Smooth muscle cell (in vitro differentiated cells): ENCODE data around the gene NUDT8. TPM values are rescaled to one million over a fixed set of nuclear protein-coding genes. Genes with fewer than 3 reads are reported as not detected.

Source experiments
- DNase-seq: peaks from one replicate; lab custom pipeline; 2025; ENCODE audit not compliant: unreplicated experiment; lab: John Stamatoyannopoulos, UW
- H2AFZ ChIP-seq: fragments of 200-600 bp; sonication (generic); 2 replicates; pipeline ENCODE4 v1.6.0; 2016; ENCODE audit warnings: antibody characterized with exemption, low read depth, mild to moderate bottlenecking
- H3F3A ChIP-seq: fragments of 200-600 bp; sonication (generic); 2 replicates; pipeline ENCODE4 v1.6.0; 2017; ENCODE audit warnings: antibody characterized with exemption, low read depth
- H3K27ac ChIP-seq: fragments of 200-600 bp; sonication (generic); 2 replicates; pipeline ENCODE4 v1.5.1; 2016; ENCODE audit warnings: low read depth, mild to moderate bottlenecking
- H3K27me3 ChIP-seq: fragments of 200-600 bp; sonication (generic); 2 replicates; pipeline ENCODE4 v1.6.1; 2016; ENCODE audit warnings: low read depth, mild to moderate bottlenecking
- H3K36me3 ChIP-seq: fragments of 200-600 bp; sonication (generic); 2 replicates; pipeline ENCODE4 v1.5.1; 2016; ENCODE audit warnings: low read depth
- H3K4me1 ChIP-seq: fragments of 200-600 bp; sonication (generic); 2 replicates; pipeline ENCODE4 v1.5.1; 2016; ENCODE audit warnings: low read depth
- H3K4me2 ChIP-seq: fragments of 200-600 bp; sonication (generic); 2 replicates; pipeline ENCODE4 v1.6.0; 2016; ENCODE audit warnings: mild to moderate bottlenecking
- H3K4me3 ChIP-seq: fragments of 200-600 bp; sonication (generic); 2 replicates; pipeline ENCODE4 v1.5.1; 2016; ENCODE audit warnings: mild to moderate bottlenecking
- H3K79me2 ChIP-seq: fragments of 200-600 bp; sonication (generic); 2 replicates; pipeline ENCODE4 v1.6.0; 2016; ENCODE audit warnings: low read depth, mild to moderate bottlenecking
- H3K9ac ChIP-seq: fragments of 200-600 bp; sonication (generic); 2 replicates; pipeline ENCODE4 v1.6.0; 2016; ENCODE audit warnings: low read depth
- H3K9me3 ChIP-seq: fragments of 200-600 bp; sonication (generic); replicated peaks from 2 replicates; pipeline ENCODE4 v1.5.1; 2016; ENCODE audit warnings: low read depth
- H4K20me1 ChIP-seq: fragments of 200-600 bp; sonication (generic); 2 replicates; pipeline ENCODE4 v1.6.0; 2016; ENCODE audit warnings: low read depth
- CTCF ChIP-seq: fragments of 200-600 bp; sonication (generic); IDR thresholded peaks from 2 replicates; pipeline ENCODE4 v1.5.1; 2017; ENCODE audit warnings: borderline replicate concordance, mild to moderate bottlenecking, antibody characterized with exemption; ENCODE audit not compliant: insufficient read depth, poor library complexity, severe bottlenecking
- WGBS: methylation state at CpG from one replicate; pipeline ENCODE4 v1.1.7; 2016; ENCODE audit warnings: low lambda C conversion rate; 5-methylcytosine and 5-hydroxymethylcytosine counted together
- polyA plus RNA-seq: library from polyadenylated mRNA; unstranded; fragments of >200 nt; fragmentation: Nextera tagmentation; extraction: Ambion mirVana; gene quantifications from 2 replicates; pipeline ENCODE4 v1.2.1, GENCODE V29; 2016
- total RNA-seq: library from RNA; depleted of rRNA; stranded (reverse); fragments of >200 nt; gene quantifications from 2 replicates; pipeline ENCODE4 v1.2.3, GENCODE V29; 2014

Gene NUDT8
- total and polyA plus RNA-seq, 2 experiments from 2014 or later, result 0.67 to 15.6 TPM

- H2AFZ ChIP-seq, result no peak overlapping the region
- H3F3A ChIP-seq, result peaks cover 18% of the 10 kb centered on the region
- peaks cover 10% of the 10 kb centered on the region for H3K4me1 ChIP-seq
- no peaks in the 10 kb centered on the region for H3K27me3 ChIP-seq
- H4K20me1 ChIP-seq, result peaks cover 29% of the 10 kb centered on the region
- H3K9ac ChIP-seq, result no peak overlapping the region
- H3K4me3 ChIP-seq, result no peak overlapping the region
- no peaks in the 10 kb centered on the region for H3K9me3 ChIP-seq
- no peak for TF ChIP-seq CTCF
- 98% methylated on average over 5 of the region's 5 CpGs for WGBS
- no peak overlapping the region for H3K4me2 ChIP-seq
- DNase-seq, result no peak
- no peaks in the 10 kb centered on the region for H3K36me3 ChIP-seq
- H3K27ac ChIP-seq, result no peak overlapping the region
- H3K79me2 ChIP-seq, result peaks cover 20% of the 10 kb centered on the region
These were observed 43.0 kb downstream of the NUDT8 start for GRCh38 chr11:67586568-67587250.

GRCh38 chr11:67585911-67586310 lies 43.8 kb downstream of the NUDT8 start:
- no peak overlapping the region for H3K9ac ChIP-seq
- peaks cover 29% of the 10 kb centered on the region for H4K20me1 ChIP-seq
- no peaks in the 10 kb centered on the region for H3K9me3 ChIP-seq
- H3K4me2 ChIP-seq, result peak overlapping the region; percentile 95
- H3K4me3 ChIP-seq, result no peak overlapping the region
- TF ChIP-seq CTCF, result no peak
- no peaks in the 10 kb centered on the region for H3K36me3 ChIP-seq
- H3K27ac ChIP-seq, result no peak overlapping the region
- DNase-seq, result no peak
- peaks cover 17% of the 10 kb centered on the region for H3K4me1 ChIP-seq
- H3F3A ChIP-seq, result peaks cover 18% of the 10 kb centered on the region
- WGBS, result 100% methylated on average over 4 of the region's 4 CpGs
- H3K79me2 ChIP-seq, result peaks cover 20% of the 10 kb centered on the region
- no peak overlapping the region for H2AFZ ChIP-seq
- no peaks in the 10 kb centered on the region for H3K27me3 ChIP-seq

GRCh38 chr11:67584881-67585873 lies 44.6 kb downstream of the NUDT8 start:
- H3K4me3 ChIP-seq, result peak overlapping the region; percentile 89
- no peak for DNase-seq
- WGBS, result 87% methylated on average over 21 of the region's 21 CpGs
- no peaks in the 10 kb centered on the region for H3K9me3 ChIP-seq
- H4K20me1 ChIP-seq, result peaks cover 29% of the 10 kb centered on the region
- peaks cover 17% of the 10 kb centered on the region for H3K4me1 ChIP-seq
- no peaks in the 10 kb centered on the region for H3K27me3 ChIP-seq
- no peaks in the 10 kb centered on the region for H3K36me3 ChIP-seq
- peaks cover 20% of the 10 kb centered on the region for H3K79me2 ChIP-seq
- H2AFZ ChIP-seq, result no peak overlapping the region
- no peak for TF ChIP-seq CTCF
- H3F3A ChIP-seq, result peaks cover 18% of the 10 kb centered on the region
- H3K9ac ChIP-seq, result peak overlapping the region; percentile 95
- H3K27ac ChIP-seq, result peak overlapping the region; percentile 87
- H3K4me2 ChIP-seq, result peak overlapping the region; percentile 95
